Caco-2 (cell line): ENCODE results near the gene BTBD8. TPM values are rescaled to one million over a fixed set of nuclear protein-coding genes. Genes with fewer than 3 reads are reported as not detected.
"Not testable (repeated sequence)": the region's sequence is repeated elsewhere in the genome, so short reads cannot be mapped to it uniquely, and the experiment has no call there.

Experiments used
- BruUV-seq: library from RNA; stranded (reverse); fragments of 400-500 nt; replicated peaks from 2 replicates; lab custom pipeline; 2021; lab: Mats Ljungman, UMichigan
- CTCF ChIA-PET: fragments of 300-600 bp; sonication (Branson Sonifier 250); formaldehyde crosslinking; loops from one replicate; lab custom pipeline; 2022; ENCODE audit warnings: antibody characterized with exemption; lab: Charles Lee
- POLR2A ChIA-PET: fragments of 300-600 bp; sonication (Branson Sonifier 250); formaldehyde crosslinking; loops from one replicate; lab custom pipeline; 2022; ENCODE audit warnings: antibody characterized with exemption; lab: Charles Lee
- DNase-seq, 2 experiments: peaks; one replicate each; pipeline versions ENCODE4 v3.0.0 to v3.0.0-alpha.2; 2020 to 2022
- H3K27me3 ChIP-seq: replicated peaks from 2 replicates; pipeline ENCODE4 v1.6.0; 2011; ENCODE audit warnings: low read length; ENCODE audit not compliant: control insufficient read depth, insufficient read depth
- H3K36me3 ChIP-seq: 2 replicates; pipeline ENCODE4 v1.5.1; 2011; ENCODE audit warnings: low read length; ENCODE audit not compliant: control insufficient read depth, insufficient read depth
- H3K4me1 ChIP-seq: fragments of 250-450 bp; sonication (Bioruptor Pico); 2 replicates; pipeline ENCODE4 v1.5.1; 2020; ENCODE audit warnings: mild to moderate bottlenecking
- H3K4me3 ChIP-seq: 2 replicates; pipeline ENCODE4 v1.5.1; 2011; ENCODE audit warnings: low read depth, mild to moderate bottlenecking, control low read depth, low read length
- H3K9me3 ChIP-seq: fragments of 250-450 bp; sonication (Bioruptor Pico); 2 replicates; pipeline ENCODE4 v1.5.1; 2020; ENCODE audit warnings: mild to moderate bottlenecking, moderate library complexity
- H3K27ac Mint-ChIP-seq: one replicate; pipeline ENCODE4 v1.8.0; 2022; ENCODE audit warnings: mixed read lengths; ENCODE audit not compliant: unreplicated experiment
- H3K27me3 Mint-ChIP-seq: one replicate; pipeline ENCODE4 v1.8.0; 2022; ENCODE audit warnings: mixed read lengths; ENCODE audit not compliant: insufficient read depth, unreplicated experiment
- H3K36me3 Mint-ChIP-seq: one replicate; pipeline ENCODE4 v1.8.0; 2022; ENCODE audit warnings: mild to moderate bottlenecking, mixed read lengths; ENCODE audit not compliant: insufficient read depth, unreplicated experiment
- H3K4me1 Mint-ChIP-seq: one replicate; pipeline ENCODE4 v1.8.0; 2022; ENCODE audit warnings: low read depth, mixed read lengths; ENCODE audit not compliant: unreplicated experiment
- H3K4me3 Mint-ChIP-seq: one replicate; pipeline ENCODE4 v1.8.0; 2022; ENCODE audit warnings: mild to moderate bottlenecking, moderate library complexity, mixed read lengths; ENCODE audit not compliant: unreplicated experiment
- H3K9me3 Mint-ChIP-seq: one replicate; pipeline ENCODE4 v1.8.0; 2022; ENCODE audit warnings: mixed read lengths; ENCODE audit not compliant: unreplicated experiment
- CTCF ChIP-seq, 2 experiments: fragments of 200-600 bp in 1 of 2; IDR thresholded peaks; 1 replicate in 1 of 2; 2 replicates in 1 of 2; pipeline versions ENCODE4 v1.5.1 to v1.8.0; 2011 to 2022; ENCODE audit warnings: antibody characterized with exemption in 1 of 2, control low read depth in 1 of 2, inconsistent platforms in 1 of 2, low read depth in 1 of 2, low read length in 1 of 2, mild to moderate bottlenecking in 1 of 2, moderate library complexity in 1 of 2; ENCODE audit not compliant: insufficient read depth in 1 of 2, severe bottlenecking in 1 of 2, unreplicated experiment in 1 of 2
- intact Hi-C: fragments of 100-400 bp; cut with micrococcal nuclease; formaldehyde crosslinking; loops from one replicate; pipeline ENCODE4 v1.10.0; 2022; ENCODE audit not compliant: unreplicated experiment
- total RNA-seq: library from RNA; stranded (reverse); gene quantifications from 2 replicates; pipeline ENCODE4 v1.2.3, GENCODE V29; 2022

Gene BTBD8
- total RNA-seq, 1 experiment from 2014 or later: 1.1 TPM

- CTCF ChIA-PET: no interaction called here
- POLR2A ChIA-PET: no interaction called here
- Histone ChIP-seq H3K4me1 (no peaks in the 10 kb centered on the region), H3K27me3 (no peaks in the 10 kb centered on the region), H3K9me3 (no peaks in the 10 kb centered on the region), H3K36me3 (no peaks in the 10 kb centered on the region), H3K4me3 (no peak overlapping the region)
- H3K36me3 Mint-ChIP-seq: no peaks in the 10 kb centered on the region
- H3K27ac Mint-ChIP-seq: no peak overlapping the region
- peaks cover 6% of the 10 kb centered on the region for H3K27me3 Mint-ChIP-seq
- intact Hi-C loops: no loop called here
- no peaks in the 10 kb centered on the region for H3K9me3 Mint-ChIP-seq
- BruUV-seq: no TSS peak
- no peak for DNase-seq
- no peak overlapping the region for H3K4me3 Mint-ChIP-seq
- no peaks in the 10 kb centered on the region for H3K4me1 Mint-ChIP-seq
- TF ChIP-seq CTCF (IDR thresholded peaks at IDR 0.05; ENCODE audit: insufficient read depth in 1 of 2, low read depth in 1 of 2, low read length in 1 of 2, severe bottlenecking in 1 of 2, unreplicated experiment in 1 of 2): no peak
Measured at GRCh38 chr1:92070892-92071291, 9.3 kb upstream of the BTBD8 start.

DNA sequence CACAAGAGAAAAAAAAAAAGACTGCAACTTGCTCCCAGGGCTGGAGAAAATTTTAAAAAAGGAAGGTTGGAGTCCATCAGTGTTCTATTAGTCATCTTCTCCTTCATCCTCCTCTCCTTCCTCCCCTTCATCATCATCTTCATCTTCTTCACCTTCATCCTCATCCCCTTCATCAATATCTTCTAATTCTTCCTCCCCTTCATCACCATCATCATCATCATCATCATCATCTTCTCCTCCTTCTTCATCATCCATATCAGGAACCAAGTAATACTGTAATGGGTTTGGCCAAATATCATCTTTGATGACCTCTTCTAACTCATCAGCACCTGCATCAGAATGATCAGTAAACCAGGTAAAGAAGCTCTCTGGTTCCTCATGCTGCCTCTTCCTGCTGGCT lies 5.7 kb upstream of the BTBD8 start:
- H3K4me1 Mint-ChIP-seq, intact Hi-C loops, H3K36me3 ChIP-seq, POLR2A ChIA-PET, H3K27ac Mint-ChIP-seq, H3K4me3 ChIP-seq, BruUV-seq, H3K27me3 Mint-ChIP-seq, H3K9me3 Mint-ChIP-seq, H3K9me3 ChIP-seq, DNase-seq, CTCF ChIA-PET, H3K4me1 ChIP-seq, H3K36me3 Mint-ChIP-seq, H3K27me3 ChIP-seq, H3K4me3 Mint-ChIP-seq: not testable (repeated sequence)

GRCh38 chr1:92075311-92075710 lies 4.8 kb upstream of the BTBD8 start, which contains the start of gene SETSIP:
Gene SETSIP (minus strand): TSS chr1:92075411. CDS start chr1:92075411, 0 bp downstream.
- no peaks in the 10 kb centered on the region for H3K27me3 ChIP-seq
- Mint-ChIP-seq H3K4me3 (no peak within 1 kb of the TSS), H3K9me3 (no peaks in the 10 kb centered on the region), H3K36me3 (no peaks in the 10 kb centered on the region), H3K27ac (no peak within 1 kb of the TSS), H3K27me3 (peaks cover 6% of the 10 kb centered on the region), H3K4me1 (no peaks in the 10 kb centered on the region)
- H3K4me1 ChIP-seq: no peaks in the 10 kb centered on the region
- ChIA-PET CTCF (no interaction called here), POLR2A (no interaction called here)
- DNase-seq: no peak
- no peaks in the 10 kb centered on the region for H3K9me3 ChIP-seq
- TF ChIP-seq CTCF (IDR thresholded peaks at IDR 0.05; ENCODE audit: insufficient read depth in 1 of 2, low read depth in 1 of 2, low read length in 1 of 2, severe bottlenecking in 1 of 2, unreplicated experiment in 1 of 2): no peak
- no TSS peak for BruUV-seq
- intact Hi-C loops: no loop called here
- no peaks in the 10 kb centered on the region for H3K36me3 ChIP-seq
- H3K4me3 ChIP-seq: no peak within 1 kb of the TSS

DNA sequence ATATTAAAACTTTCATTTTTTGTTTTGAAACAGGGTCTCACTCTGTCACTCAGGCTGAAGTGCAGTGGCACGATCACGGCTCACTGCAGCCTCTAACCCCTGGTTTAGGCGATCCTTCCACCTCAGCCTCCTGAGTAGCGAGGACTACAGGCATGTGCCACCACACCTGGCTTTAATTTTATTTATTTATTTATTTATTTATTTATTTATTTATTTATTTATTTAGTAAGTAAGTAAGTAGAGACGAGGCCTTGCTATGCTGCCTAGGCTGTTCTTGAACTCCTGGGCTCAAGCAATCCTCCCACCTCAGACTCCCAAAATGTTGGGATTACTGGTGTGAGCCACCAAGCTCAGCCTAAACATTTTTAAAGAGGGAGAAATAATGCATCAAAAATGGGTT lies 3.8 kb upstream of the BTBD8 start:
- no peaks in the 10 kb centered on the region for H3K9me3 ChIP-seq
- H3K36me3 ChIP-seq: no peaks in the 10 kb centered on the region
- Mint-ChIP-seq H3K27me3 (peaks cover 6% of the 10 kb centered on the region), H3K36me3 (no peaks in the 10 kb centered on the region), H3K9me3 (no peaks in the 10 kb centered on the region), H3K27ac (no peak overlapping the region), H3K4me1 (no peaks in the 10 kb centered on the region), H3K4me3 (no peak overlapping the region)
- no peaks in the 10 kb centered on the region for H3K27me3 ChIP-seq
- no peak overlapping the region for H3K4me3 ChIP-seq
- H3K4me1 ChIP-seq: no peaks in the 10 kb centered on the region
- no TSS peak for BruUV-seq
- intact Hi-C loops: no loop called here
- ChIA-PET POLR2A (no interaction called here), CTCF (no interaction called here)
- TF ChIP-seq CTCF (IDR thresholded peaks at IDR 0.05; ENCODE audit: insufficient read depth in 1 of 2, low read depth in 1 of 2, low read length in 1 of 2, severe bottlenecking in 1 of 2, unreplicated experiment in 1 of 2): no peak
- no peak for DNase-seq

GRCh38 chr1:92078077-92078476 lies 2.1 kb upstream of the BTBD8 start:
- BruUV-seq: not testable (repeated sequence)

More at GRCh38 chr1:92078077-92078476, 2.1 kb upstream of the BTBD8 start:
- H3K9me3 ChIP-seq, H3K27me3 Mint-ChIP-seq, H3K9me3 Mint-ChIP-seq, H3K36me3 Mint-ChIP-seq, H3K4me1 ChIP-seq, H3K36me3 ChIP-seq, CTCF ChIA-PET, H3K4me3 Mint-ChIP-seq, H3K4me3 ChIP-seq, intact Hi-C loops, H3K4me1 Mint-ChIP-seq, H3K27me3 ChIP-seq, POLR2A ChIA-PET, H3K27ac Mint-ChIP-seq, DNase-seq: not testable (repeated sequence)
